Cardiac muscle cell (in vitro differentiated cells and primary cell): ENCODE measurements around the gene MAOA. TPM values are rescaled to one million over a fixed set of nuclear protein-coding genes. Genes with fewer than 3 reads are reported as not detected.

Experiments used
- DNase-seq, 2 donors: peaks; one replicate each; pipeline versions ENCODE4 v3.0.0 to v3.0.0-alpha.2; 2010 to 2017; ENCODE audit warnings: low read depth in 1 of 2, low spot score in 1 of 2
- H3K27ac ChIP-seq: fragments of 200-600 bp; sonication (generic); 2 replicates; pipeline ENCODE4 v1.5.1; 2016
- H3K27me3 ChIP-seq: fragments of 200-600 bp; sonication (generic); 2 replicates; pipeline ENCODE4 v1.6.0; 2016; ENCODE audit warnings: control low read depth
- H3K36me3 ChIP-seq: fragments of 200-600 bp; sonication (generic); 2 replicates; pipeline ENCODE4 v1.5.1; 2016; ENCODE audit warnings: control low read depth
- H3K4me1 ChIP-seq: fragments of 200-600 bp; sonication (generic); 2 replicates; pipeline ENCODE4 v1.8.1; 2017; ENCODE audit warnings: low read depth, mild to moderate bottlenecking, mixed run types
- H3K4me3 ChIP-seq: fragments of 200-600 bp; sonication (generic); 2 replicates; pipeline ENCODE4 v1.5.1; 2016; ENCODE audit warnings: mild to moderate bottlenecking
- H3K9me3 ChIP-seq: fragments of 200-600 bp; sonication (generic); 2 replicates; pipeline ENCODE4 v1.5.1; 2017; ENCODE audit warnings: low read depth, mild to moderate bottlenecking, control low read depth
- CTCF ChIP-seq: IDR thresholded peaks from 2 replicates; pipeline ENCODE4 v1.5.1; 2012; ENCODE audit warnings: low read depth, mild to moderate bottlenecking, low read length
- polyA plus RNA-seq: library from polyadenylated mRNA; unstranded; fragments of >200 nt; fragmentation: Nextera tagmentation; extraction: Ambion mirVana; gene quantifications from 2 replicates; pipeline ENCODE4 v1.2.1, GENCODE V29; 2016
- total RNA-seq: library from RNA; depleted of rRNA; stranded (reverse); fragments of >200 nt; gene quantifications from 2 replicates; pipeline ENCODE4 v1.2.3, GENCODE V29; 2016

Gene MAOA
- total and polyA plus RNA-seq, 2 experiments from 2014 or later: 6.7 to 10.3 TPM

DNA sequence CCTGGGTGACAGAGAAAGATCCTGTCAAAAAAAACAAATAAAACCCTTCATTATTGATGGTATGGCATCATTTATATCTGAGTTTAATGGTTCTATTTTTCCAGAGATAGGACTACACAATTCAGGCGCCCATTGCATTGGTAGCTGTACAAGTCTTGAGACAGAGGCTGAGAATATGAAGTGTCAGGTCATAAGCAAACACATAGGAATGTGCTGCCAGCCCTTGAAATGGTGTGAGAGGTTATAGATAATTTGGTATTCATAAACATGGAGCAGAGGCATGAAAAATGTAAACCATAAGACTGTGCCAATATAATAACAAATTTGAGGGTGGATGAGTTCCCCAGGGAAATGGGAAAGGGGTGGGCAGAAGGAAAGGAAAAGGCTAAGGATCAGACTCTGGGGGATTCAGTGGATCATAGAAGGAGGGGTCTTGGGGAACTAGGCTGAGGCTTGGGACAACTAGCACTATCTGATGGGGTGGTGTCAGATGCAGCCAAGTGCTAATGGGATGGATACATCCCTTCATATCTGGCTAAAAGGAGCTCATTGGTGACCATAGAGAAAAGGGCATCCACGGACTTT lies 50.8 kb downstream of the MAOA start:
- H3K4me1 ChIP-seq: no peaks in the 10 kb centered on the region
- no peak for TF ChIP-seq CTCF
- no peak overlapping the region for H3K27ac ChIP-seq
- no peaks in the 10 kb centered on the region for H3K9me3 ChIP-seq
- DNase-seq: peak in 1 of 2 donors; percentile 43
- H3K36me3 ChIP-seq: no peaks in the 10 kb centered on the region
- H3K4me3 ChIP-seq: no peak overlapping the region
- H3K27me3 ChIP-seq: no peaks in the 10 kb centered on the region

GRCh38 chrX:43707812-43708548 lies 51.9 kb downstream of the MAOA start:
- no peaks in the 10 kb centered on the region for H3K27me3 ChIP-seq
- TF ChIP-seq CTCF: no peak

GRCh38 chrX:43716144-43716543 lies 60.0 kb downstream of the MAOA start:
- H3K27me3 ChIP-seq: no peaks in the 10 kb centered on the region
- no peak overlapping the region for H3K27ac ChIP-seq
- TF ChIP-seq CTCF: no peak
- H3K9me3 ChIP-seq: no peaks in the 10 kb centered on the region
- no peaks in the 10 kb centered on the region for H3K36me3 ChIP-seq
- H3K4me1 ChIP-seq: no peaks in the 10 kb centered on the region
- DNase-seq: no peak
- H3K4me3 ChIP-seq: no peak overlapping the region

More at GRCh38 chrX:43707812-43708548, 51.9 kb downstream of the MAOA start:
- Histone ChIP-seq H3K27ac (no peak overlapping the region), H3K36me3 (no peaks in the 10 kb centered on the region), H3K9me3 (no peaks in the 10 kb centered on the region), H3K4me1 (no peaks in the 10 kb centered on the region), H3K4me3 (no peak overlapping the region)
- DNase-seq: peak in 1 of 2 donors; percentile 70

- no peaks in the 10 kb centered on the region for H3K36me3 ChIP-seq
- no peaks in the 10 kb centered on the region for H3K27me3 ChIP-seq
- H3K9me3 ChIP-seq: no peaks in the 10 kb centered on the region
- no peak for TF ChIP-seq CTCF
- no peak for DNase-seq
- no peak overlapping the region for H3K27ac ChIP-seq
- H3K4me3 ChIP-seq: no peak overlapping the region
- no peaks in the 10 kb centered on the region for H3K4me1 ChIP-seq
Observed at GRCh38 chrX:43716696-43717095, 60.6 kb downstream of the MAOA start.

DNA sequence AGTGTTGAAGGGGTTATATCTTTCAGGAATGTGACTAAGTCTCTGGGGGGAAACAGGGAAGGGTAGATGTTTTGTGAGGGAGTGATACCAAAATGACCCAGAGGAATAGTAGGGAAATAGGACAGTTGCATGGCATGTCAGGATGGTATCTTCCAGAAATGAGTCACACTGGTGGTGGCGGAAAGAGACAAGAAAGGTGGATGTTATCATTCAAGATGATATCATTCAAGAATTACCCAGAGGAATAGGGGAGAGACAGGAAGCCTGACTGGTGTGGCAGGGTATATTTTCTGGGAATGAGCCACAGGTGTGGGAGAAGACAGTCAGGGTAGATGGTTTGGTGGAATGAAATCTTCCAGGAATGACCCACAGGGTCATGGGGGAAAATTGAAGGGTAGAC lies 61.1 kb downstream of the MAOA start:
- no peak overlapping the region for H3K4me3 ChIP-seq
- no peak for TF ChIP-seq CTCF
- H3K36me3 ChIP-seq: no peaks in the 10 kb centered on the region
- H3K27ac ChIP-seq: no peak overlapping the region
- no peaks in the 10 kb centered on the region for H3K4me1 ChIP-seq
- H3K27me3 ChIP-seq: no peaks in the 10 kb centered on the region
- DNase-seq: no peak
- H3K9me3 ChIP-seq: no peaks in the 10 kb centered on the region
